ENCODE data around the gene ENPP6.
A peak's percentile ranks its signal among the peaks of the same experiment; 100 is the strongest.
"Not testable (repeated sequence)": the region's sequence is repeated elsewhere in the genome, so short reads cannot be mapped to it uniquely, and the experiment has no call there.

ENPP6 gene

GRCh38 chr4:184237612-184238011 lies 19.9 kb upstream of the ENPP6 start:
- peak in 1 of 2 donors; percentile 20 for DNase-seq (ENCODE audit: low read depth in 1 of 2, low spot score in 1 of 2)

GRCh38 chr4:184235526-184235925 lies 17.9 kb upstream of the ENPP6 start:
- no peak for DNase-seq (ENCODE audit: low read depth in 1 of 2, low spot score in 1 of 2)

GRCh38 chr4:184234155-184234554 lies 16.5 kb upstream of the ENPP6 start:
- DNase-seq (ENCODE audit: low read depth in 1 of 2, low spot score in 1 of 2): no peak

- DNase-seq (ENCODE audit: low read depth in 1 of 2, low spot score in 1 of 2): no peak
These were observed 15.3 kb upstream of the ENPP6 start for GRCh38 chr4:184232975-184233374.

GRCh38 chr4:184232202-184232601 lies 14.5 kb upstream of the ENPP6 start:
- DNase-seq (ENCODE audit: low read depth in 1 of 2, low spot score in 1 of 2): no peak

- DNase-seq (ENCODE audit: low read depth in 1 of 2, low spot score in 1 of 2): no peak
These were observed 13.9 kb upstream of the ENPP6 start for GRCh38 chr4:184231573-184231972.

- DNase-seq (ENCODE audit: low read depth in 1 of 2, low spot score in 1 of 2): no peak
These were observed 10.5 kb upstream of the ENPP6 start for GRCh38 chr4:184228056-184228705.

GRCh38 chr4:184216515-184216914 lies 1.2 kb downstream of the ENPP6 start:
- DNase-seq (ENCODE audit: low read depth in 1 of 2, low spot score in 1 of 2): no peak

GRCh38 chr4:184215709-184216328 lies 1.9 kb downstream of the ENPP6 start:
- DNase-seq (ENCODE audit: low read depth in 1 of 2, low spot score in 1 of 2): no peak

- DNase-seq (ENCODE audit: low read depth in 1 of 2, low spot score in 1 of 2): no peak
These were observed 2.7 kb downstream of the ENPP6 start for GRCh38 chr4:184214931-184215330.

GRCh38 chr4:184207734-184208607 lies 9.7 kb downstream of the ENPP6 start:
- DNase-seq (ENCODE audit: low read depth in 1 of 2, low spot score in 1 of 2): not testable (repeated sequence)

GRCh38 chr4:184205243-184205642 lies 12.4 kb downstream of the ENPP6 start:
- DNase-seq (ENCODE audit: low read depth in 1 of 2, low spot score in 1 of 2): no peak

GRCh38 chr4:184203300-184203699 lies 14.4 kb downstream of the ENPP6 start:
- DNase-seq (ENCODE audit: low read depth in 1 of 2, low spot score in 1 of 2): no peak

- DNase-seq (ENCODE audit: low read depth in 1 of 2, low spot score in 1 of 2): no peak
These were observed 16.5 kb downstream of the ENPP6 start for GRCh38 chr4:184201179-184201578.

GRCh38 chr4:184200296-184200695 lies 17.4 kb downstream of the ENPP6 start:
- no peak for DNase-seq (ENCODE audit: low read depth in 1 of 2, low spot score in 1 of 2)

- no peak for DNase-seq (ENCODE audit: low read depth in 1 of 2, low spot score in 1 of 2)
These were observed 17.9 kb downstream of the ENPP6 start for GRCh38 chr4:184199780-184200179.

- DNase-seq (ENCODE audit: low read depth in 1 of 2, low spot score in 1 of 2): no peak
These were observed 19.5 kb downstream of the ENPP6 start for GRCh38 chr4:184198190-184198589.

- DNase-seq (ENCODE audit: low read depth in 1 of 2, low spot score in 1 of 2): no peak
These were observed 20.1 kb downstream of the ENPP6 start for GRCh38 chr4:184197536-184198082.

- DNase-seq (ENCODE audit: low read depth in 1 of 2, low spot score in 1 of 2): no peak
These were observed 20.8 kb downstream of the ENPP6 start for GRCh38 chr4:184196730-184197385.

- no peak for DNase-seq (ENCODE audit: low read depth in 1 of 2, low spot score in 1 of 2)
These were observed 23.8 kb downstream of the ENPP6 start for GRCh38 chr4:184193556-184194525.
